Measurements from ENCODE around the gene YLPM1.

The YLPM1 gene

DNA sequence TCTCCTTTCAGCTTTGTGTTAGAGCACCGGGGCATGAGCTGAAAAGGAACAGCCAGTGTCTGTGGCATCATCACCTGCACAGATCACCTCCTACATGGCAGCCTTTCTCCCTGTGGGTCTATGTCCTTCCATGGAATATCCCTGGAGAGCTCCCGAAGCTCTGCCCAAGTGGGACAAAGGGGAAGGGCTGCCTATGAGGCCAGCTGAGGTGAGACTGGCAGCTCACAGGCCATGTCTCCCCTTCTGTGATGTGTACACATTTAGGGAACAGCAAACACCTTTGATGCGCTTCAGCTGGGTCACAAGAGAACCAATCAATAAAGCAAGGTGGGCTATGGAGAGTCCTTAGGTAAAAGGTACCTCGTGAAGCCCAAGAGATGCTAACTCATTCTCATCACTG lies 108.7 kb downstream of the YLPM1 start:
- no peak for DNase-seq (ENCODE audit: low read depth)

DNA sequence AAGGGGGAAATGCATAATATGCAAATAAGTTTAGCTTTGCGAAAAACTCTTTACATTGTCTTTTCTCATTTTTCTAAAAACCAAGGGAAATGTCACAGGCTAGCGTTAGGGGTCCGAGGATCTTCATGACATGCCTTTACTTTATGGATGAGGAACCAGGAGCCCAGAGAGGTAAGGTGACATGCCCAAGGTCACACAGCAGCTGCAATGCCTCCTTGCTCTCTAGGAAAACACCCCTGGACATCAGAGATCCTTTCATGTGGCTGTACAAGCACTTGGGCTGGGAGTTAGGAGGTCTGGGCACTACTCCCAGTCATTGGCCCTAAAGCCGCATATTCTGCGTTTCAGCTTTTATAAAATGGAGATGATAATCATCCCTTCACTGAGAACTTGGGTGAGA lies 112.1 kb downstream of the YLPM1 start:
- no peak for DNase-seq (ENCODE audit: low read depth)

DNA sequence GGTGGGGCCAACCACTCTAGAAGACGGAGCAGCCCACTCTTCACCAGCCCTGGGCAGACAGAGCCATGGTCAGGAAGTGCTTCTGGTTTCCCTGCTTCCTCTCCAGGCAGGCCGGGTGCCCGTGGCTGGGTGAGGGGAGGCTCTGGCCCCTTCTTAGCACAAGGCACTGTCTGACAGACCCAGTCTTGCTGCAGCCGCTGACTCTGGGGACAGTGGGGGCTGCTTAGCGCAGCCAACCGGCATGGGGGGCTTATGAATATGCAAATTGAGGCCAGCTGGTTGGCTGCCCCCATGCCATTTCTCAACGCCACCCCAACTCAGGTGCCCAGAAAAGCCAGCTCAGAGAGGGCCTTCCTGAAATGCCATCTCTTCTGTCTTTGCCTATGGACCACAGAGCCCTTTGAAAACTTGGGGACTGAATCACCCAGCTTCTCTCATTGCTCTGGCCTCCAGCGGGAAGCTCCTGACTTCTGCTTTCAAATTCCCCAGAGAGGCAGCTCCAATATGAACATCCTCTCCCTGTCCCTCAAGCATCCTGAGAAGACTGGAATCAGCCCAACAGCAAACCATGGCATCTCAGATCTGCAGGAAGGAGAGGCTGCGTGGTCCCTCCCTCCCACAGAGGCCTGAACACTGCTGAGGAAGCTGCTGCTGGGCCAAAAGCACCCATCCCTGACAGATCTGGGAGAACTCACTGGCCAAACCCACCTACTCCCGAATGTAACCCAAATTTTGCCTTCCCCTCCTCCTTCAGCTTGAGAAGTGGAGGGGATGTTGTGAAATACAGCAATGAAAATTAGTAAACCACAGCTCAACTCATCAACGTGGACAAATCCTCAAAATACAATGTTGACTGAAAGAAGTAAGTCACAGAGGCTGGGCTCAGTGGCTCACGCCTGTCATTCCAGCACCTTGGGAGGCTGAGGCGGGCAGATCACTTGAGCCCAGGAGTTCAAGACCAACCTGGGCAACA lies 113.1 kb downstream of the YLPM1 start, which contains the start of gene PROX2:
PROX2 (minus strand) TSS at position 205 of the 973 bp plus-strand sequence. CDS start 12,311 bp downstream, outside the sequence.
- DNase-seq (ENCODE audit: low read depth) = no peak

DNA sequence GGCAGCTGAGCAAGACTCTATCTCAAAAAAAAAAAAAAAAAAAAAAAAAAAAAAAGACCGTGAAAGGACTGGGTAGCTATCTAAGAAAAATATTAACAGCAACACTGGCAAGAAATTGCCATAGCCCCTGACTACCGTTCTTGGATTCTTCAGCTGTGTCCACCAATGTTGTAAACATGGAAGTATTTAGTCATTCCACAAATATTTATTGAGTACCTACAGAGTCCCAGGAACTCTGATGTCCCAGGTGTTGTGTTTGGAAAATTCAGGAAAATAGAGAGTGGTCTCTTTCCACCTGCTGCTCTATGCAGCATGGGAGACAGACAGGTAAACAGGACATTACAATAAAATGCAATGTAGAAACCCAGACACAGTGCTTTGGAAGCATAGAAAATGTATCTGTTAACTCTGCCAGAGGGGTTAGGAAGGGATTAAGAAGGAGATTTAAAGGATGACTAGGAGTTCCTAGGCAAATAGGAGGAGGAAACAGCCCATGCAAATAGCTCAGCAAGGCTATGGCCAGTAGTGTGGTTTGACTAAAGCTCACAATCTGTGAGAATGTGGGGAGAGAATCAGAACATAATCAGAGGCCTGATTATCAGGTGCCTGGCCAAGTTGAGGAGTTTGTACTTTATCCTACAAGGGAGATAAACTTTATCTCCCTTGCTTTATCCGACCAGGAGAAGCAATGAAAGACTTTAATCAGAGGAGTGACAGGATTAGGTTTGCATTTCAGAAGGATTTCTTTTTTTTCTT lies 116.5 kb downstream of the YLPM1 start:
- no peak for DNase-seq (ENCODE audit: low read depth)

DNA sequence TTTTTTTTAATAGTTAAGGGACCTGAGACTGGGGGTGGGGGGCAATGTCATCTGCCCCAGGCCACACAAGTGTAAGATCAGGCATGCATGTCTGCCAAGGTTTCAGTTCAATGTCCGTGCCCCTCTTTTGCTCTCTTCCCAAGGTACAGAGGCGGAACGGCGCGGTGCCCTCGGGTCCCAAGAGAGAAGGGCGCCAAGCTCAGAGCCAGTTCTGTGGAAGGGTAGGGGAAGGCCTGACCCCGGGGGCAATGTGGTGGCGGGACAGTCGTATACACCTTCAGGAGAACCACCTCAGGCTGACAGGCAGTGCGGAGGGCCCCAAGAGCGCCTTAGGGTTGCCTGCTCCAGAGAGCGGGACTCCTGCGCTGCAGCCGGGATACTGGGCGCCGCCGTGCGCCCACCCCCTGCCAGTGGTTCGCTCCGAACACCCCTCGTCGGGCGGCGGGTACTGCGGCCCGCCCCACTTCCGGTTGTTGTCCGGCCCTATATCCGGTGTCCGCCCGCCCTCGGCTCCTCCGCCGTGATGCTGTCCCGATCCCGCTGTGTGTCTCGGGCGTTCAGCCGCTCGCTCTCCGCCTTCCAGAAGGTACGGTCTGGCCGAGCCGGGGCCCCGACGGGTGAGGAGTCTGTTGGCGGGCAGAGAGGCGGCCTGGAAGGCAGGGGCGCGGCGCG lies 118.5 kb downstream of the YLPM1 start, which contains the start of gene DLST:
DLST (plus strand) TSS at position 486 of the 672 bp plus-strand sequence; CDS start at position 524, 38 bp downstream.
- peak; percentile 67 for DNase-seq (ENCODE audit: low read depth)

DNA sequence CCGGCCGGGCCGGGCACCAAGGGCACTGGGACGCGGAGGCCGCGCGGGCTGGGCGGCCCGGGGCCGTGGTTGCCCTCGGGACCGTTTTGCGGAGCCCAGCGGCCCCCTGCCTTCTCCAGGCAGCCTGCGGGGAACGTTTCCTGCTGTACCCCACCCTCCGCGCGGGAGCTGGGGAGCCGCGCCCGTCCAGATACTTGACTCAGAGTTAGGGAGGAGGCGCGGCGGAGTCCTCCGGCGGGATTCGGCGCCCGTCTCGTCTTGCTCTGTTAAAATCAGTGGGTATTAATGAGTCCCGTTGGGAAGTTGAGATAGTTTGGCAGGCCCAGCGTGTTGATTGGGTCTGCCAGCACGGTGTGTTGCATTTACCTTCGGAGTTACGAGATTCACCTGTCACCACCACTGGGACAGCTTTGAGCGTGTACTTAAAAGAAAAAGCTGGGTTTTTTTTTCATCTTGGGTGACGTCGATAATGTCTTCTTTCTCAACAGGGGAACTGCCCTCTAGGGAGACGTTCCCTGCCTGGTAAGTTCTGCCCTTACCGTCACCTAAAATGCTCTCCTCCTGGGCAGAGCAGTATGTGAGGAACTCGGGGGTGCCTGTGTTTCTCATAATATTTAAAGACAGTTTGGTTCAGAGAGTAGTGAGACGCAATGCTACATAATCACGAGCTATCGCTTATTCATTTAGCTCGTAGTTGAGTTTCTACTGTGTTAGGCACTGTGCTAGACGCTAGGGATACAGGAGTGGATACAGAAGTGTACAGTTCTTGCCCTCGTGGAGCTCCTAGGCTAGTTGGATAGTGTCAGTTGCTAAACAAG lies 119.2 kb downstream of the YLPM1 start:
- no peak for DNase-seq (ENCODE audit: low read depth)
